ENCODE data around the gene SRRM4.
"Not testable (repeated sequence)": the region's sequence is repeated elsewhere in the genome, so short reads cannot be mapped to it uniquely, and the experiment has no call there.

The SRRM4 gene

DNA sequence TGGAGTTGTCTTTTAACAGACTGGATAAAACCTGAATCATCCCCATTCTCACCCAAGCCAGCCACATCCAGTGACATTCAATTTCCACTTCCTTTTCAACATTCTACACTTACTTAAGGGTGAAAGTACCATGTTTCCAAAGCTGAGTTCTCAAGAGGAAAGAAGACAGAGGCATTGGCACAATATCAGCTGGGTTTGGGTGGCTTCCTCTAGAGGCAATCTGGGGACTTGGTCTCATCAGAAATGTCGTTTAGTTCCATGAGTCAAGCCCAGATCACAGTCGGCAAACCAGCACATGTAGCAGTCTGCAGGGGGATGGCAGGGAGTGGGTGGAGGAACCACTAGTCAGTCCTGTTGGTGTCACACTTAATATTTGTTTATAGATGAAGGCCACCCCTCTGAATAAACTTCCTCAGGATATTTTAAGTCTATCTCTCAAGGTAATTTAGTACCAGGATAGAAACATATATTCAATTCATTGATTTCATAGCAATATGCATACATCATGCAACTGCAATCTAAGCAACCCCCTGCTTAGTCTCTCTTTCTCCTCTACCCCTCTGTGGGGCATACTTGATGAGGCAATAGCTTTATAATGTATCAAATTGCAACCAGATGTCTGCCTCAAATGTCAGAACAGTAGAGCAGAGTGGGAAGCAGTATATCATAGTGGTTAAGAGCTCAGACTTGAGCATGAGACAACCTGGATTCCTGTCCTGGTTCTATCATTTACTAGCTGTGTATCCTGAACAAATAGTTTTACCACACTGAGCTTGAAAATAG lies 3.0 kb downstream of the SRRM4 start:
- TF ChIP-seq, protein P1, sequence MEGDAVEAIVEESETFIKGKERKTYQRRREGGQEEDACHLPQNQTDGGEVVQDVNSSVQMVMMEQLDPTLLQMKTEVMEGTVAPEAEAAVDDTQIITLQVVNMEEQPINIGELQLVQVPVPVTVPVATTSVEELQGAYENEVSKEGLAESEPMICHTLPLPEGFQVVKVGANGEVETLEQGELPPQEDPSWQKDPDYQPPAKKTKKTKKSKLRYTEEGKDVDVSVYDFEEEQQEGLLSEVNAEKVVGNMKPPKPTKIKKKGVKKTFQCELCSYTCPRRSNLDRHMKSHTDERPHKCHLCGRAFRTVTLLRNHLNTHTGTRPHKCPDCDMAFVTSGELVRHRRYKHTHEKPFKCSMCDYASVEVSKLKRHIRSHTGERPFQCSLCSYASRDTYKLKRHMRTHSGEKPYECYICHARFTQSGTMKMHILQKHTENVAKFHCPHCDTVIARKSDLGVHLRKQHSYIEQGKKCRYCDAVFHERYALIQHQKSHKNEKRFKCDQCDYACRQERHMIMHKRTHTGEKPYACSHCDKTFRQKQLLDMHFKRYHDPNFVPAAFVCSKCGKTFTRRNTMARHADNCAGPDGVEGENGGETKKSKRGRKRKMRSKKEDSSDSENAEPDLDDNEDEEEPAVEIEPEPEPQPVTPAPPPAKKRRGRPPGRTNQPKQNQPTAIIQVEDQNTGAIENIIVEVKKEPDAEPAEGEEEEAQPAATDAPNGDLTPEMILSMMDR (IDR thresholded peaks at IDR 0.05; ENCODE audit: low read depth, low read length): no peak
- H3K4me3 ChIP-seq (ENCODE audit: low read depth, low read length): no peak overlapping the region

DNA sequence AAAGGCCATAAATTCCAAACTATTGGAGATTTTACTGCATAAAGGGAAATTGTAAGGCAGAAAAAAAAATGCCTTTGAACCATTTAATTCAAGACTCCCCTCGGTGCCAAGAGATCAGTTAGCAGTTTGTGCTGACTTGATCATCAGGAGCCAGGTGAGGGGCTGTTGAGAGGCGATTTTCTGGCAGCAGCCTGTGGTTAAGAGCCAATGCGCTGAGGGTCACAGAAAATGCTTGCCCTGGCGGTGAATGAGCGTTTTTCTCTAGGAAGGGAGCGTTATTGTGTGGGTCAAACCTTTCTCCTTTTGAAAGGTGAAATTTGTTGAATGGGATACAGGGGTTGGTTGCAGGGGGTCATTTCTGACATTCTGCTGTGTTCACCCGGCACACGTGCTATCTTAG lies 4.7 kb downstream of the SRRM4 start:
- H3K4me3 ChIP-seq (ENCODE audit: low read depth, low read length): no peak overlapping the region
- TF ChIP-seq, protein P1 (IDR thresholded peaks at IDR 0.05; ENCODE audit: low read depth, low read length): no peak

DNA sequence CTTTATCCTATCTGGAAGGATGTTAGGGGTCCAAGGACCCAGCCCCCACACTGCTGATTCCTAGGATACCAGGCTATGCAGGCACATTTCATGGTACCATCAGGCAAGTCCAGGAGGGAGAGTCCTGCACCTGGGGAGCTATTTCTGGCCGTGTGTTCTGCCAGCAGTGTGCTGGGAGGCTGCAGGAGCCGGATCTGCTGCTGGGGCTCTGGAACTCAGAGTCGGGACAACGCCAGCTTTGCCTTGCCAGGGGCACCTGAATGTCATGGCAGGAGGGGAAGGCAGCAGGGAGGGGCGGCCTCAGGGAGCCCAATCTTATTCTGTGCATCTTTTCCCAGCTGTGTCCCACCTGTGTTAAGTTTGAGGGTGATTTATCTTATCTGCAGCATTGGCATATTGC lies 17.8 kb downstream of the SRRM4 start:
- TF ChIP-seq, protein P1 (IDR thresholded peaks at IDR 0.05; ENCODE audit: low read depth, low read length): no peak
- no peak overlapping the region for H3K4me3 ChIP-seq (ENCODE audit: low read depth, low read length)

DNA sequence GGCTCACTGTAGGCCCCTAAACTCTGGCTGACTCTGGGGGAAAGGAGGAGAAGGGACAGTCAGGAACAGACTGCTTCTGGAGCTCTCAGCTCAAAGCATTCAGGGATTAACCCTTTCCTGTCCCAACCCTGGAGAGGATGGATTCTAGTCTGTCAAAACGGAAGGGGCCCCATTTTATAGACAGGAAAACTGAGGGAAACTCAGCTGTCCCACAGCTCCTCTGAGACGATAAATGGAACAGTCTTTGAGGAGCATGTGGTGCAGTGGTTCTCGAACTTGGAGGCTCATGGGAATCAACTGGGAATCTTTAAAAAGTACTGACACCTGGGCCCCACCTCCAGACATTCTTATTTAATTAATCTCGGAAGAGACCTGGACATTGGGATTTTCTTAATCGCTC lies 23.7 kb downstream of the SRRM4 start:
- TF ChIP-seq, protein P1 (IDR thresholded peaks at IDR 0.05; ENCODE audit: low read depth, low read length): no peak
- H3K4me3 ChIP-seq (ENCODE audit: low read depth, low read length): no peak overlapping the region

DNA sequence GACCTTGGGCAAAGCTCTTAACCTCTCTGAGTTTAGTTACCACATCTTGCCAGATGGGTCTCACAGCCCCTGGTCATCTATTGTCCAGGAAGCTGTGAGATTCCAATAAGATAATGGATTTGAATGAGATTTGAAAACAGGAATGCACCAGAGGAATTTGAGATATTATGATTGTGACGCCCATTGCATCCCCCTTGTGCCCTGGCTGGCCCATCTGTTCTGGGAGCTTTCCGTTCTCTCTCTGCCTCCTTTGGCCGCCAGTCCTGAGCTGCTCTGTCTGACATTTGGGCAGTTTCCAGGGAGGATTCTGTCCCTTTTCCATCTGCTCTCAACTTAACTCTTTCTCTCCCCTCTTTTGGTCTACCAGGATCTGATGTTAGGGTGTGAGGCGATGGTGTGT lies 24.6 kb downstream of the SRRM4 start:
- no peak overlapping the region for H3K4me3 ChIP-seq (ENCODE audit: low read depth, low read length)
- TF ChIP-seq, protein P1 (IDR thresholded peaks at IDR 0.05; ENCODE audit: low read depth, low read length): no peak

DNA sequence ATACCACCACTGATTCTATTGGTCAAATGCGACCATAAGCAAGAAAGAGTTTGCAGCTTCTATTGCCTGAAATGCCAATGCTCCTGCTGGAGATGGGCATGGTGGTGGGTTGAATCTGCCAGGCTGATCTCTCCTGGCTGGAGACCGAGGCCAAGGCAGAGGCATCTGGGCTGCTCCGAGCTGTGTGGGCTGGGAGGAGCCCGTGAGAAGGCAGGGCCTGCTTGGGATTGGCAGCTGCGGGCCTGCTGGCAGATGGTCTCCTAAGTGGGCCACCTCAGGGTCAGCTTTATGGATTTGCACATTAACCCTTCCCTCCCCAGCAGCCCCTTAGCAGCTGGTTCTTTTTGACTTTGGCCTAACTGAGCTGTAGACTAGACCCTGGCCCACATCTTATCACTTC lies 25.4 kb downstream of the SRRM4 start:
- H3K4me3 ChIP-seq (ENCODE audit: low read depth, low read length): no peak overlapping the region
- TF ChIP-seq, protein P1 (IDR thresholded peaks at IDR 0.05; ENCODE audit: low read depth, low read length): no peak

DNA sequence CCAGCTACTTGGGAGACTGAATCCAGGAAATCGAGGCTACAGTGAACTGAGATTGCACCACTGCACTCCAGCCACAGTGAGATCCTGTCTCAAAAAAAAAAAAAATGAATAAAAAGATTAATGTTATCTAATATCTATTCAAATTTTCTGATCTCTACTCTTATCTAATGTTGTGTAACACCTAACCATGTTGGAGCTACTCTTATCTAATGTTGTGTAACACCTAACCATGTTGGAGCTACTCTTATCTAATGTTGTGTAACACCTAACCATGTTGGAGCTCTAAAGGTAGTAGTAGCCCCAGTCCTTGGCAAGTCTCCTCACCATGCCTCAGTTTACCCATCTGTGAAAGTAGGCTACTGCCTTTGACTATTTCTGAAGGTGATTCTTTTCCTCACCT lies 26.9 kb downstream of the SRRM4 start:
- H3K4me3 ChIP-seq (ENCODE audit: low read depth, low read length): not testable (repeated sequence)

All from WI38 (cell line).